Smooth muscle cell (in vitro differentiated cells): ENCODE data around the gene CCNL2. TPM values are rescaled to one million over a fixed set of nuclear protein-coding genes. Genes with fewer than 3 reads are reported as not detected.
"Not testable (repeated sequence)": the region's sequence is repeated elsewhere in the genome, so short reads cannot be mapped to it uniquely, and the experiment has no call there.

ENCODE experiments used
- DNase-seq: peaks from one replicate; lab custom pipeline; 2025; ENCODE audit not compliant: unreplicated experiment; lab: John Stamatoyannopoulos, UW
- H2AFZ ChIP-seq: fragments of 200-600 bp; sonication (generic); 2 replicates; pipeline ENCODE4 v1.6.0; 2016; ENCODE audit warnings: antibody characterized with exemption, low read depth, mild to moderate bottlenecking
- H3F3A ChIP-seq: fragments of 200-600 bp; sonication (generic); 2 replicates; pipeline ENCODE4 v1.6.0; 2017; ENCODE audit warnings: antibody characterized with exemption, low read depth
- H3K27ac ChIP-seq: fragments of 200-600 bp; sonication (generic); 2 replicates; pipeline ENCODE4 v1.5.1; 2016; ENCODE audit warnings: low read depth, mild to moderate bottlenecking
- H3K27me3 ChIP-seq: fragments of 200-600 bp; sonication (generic); 2 replicates; pipeline ENCODE4 v1.6.1; 2016; ENCODE audit warnings: low read depth, mild to moderate bottlenecking
- H3K36me3 ChIP-seq: fragments of 200-600 bp; sonication (generic); 2 replicates; pipeline ENCODE4 v1.5.1; 2016; ENCODE audit warnings: low read depth
- H3K4me1 ChIP-seq: fragments of 200-600 bp; sonication (generic); 2 replicates; pipeline ENCODE4 v1.5.1; 2016; ENCODE audit warnings: low read depth
- H3K4me2 ChIP-seq: fragments of 200-600 bp; sonication (generic); 2 replicates; pipeline ENCODE4 v1.6.0; 2016; ENCODE audit warnings: mild to moderate bottlenecking
- H3K4me3 ChIP-seq: fragments of 200-600 bp; sonication (generic); 2 replicates; pipeline ENCODE4 v1.5.1; 2016; ENCODE audit warnings: mild to moderate bottlenecking
- H3K79me2 ChIP-seq: fragments of 200-600 bp; sonication (generic); 2 replicates; pipeline ENCODE4 v1.6.0; 2016; ENCODE audit warnings: low read depth, mild to moderate bottlenecking
- H3K9ac ChIP-seq: fragments of 200-600 bp; sonication (generic); 2 replicates; pipeline ENCODE4 v1.6.0; 2016; ENCODE audit warnings: low read depth
- H3K9me3 ChIP-seq: fragments of 200-600 bp; sonication (generic); replicated peaks from 2 replicates; pipeline ENCODE4 v1.5.1; 2016; ENCODE audit warnings: low read depth
- H4K20me1 ChIP-seq: fragments of 200-600 bp; sonication (generic); 2 replicates; pipeline ENCODE4 v1.6.0; 2016; ENCODE audit warnings: low read depth
- WGBS: methylation state at CpG from one replicate; pipeline ENCODE4 v1.1.7; 2016; ENCODE audit warnings: low lambda C conversion rate; 5-methylcytosine and 5-hydroxymethylcytosine counted together
- polyA plus RNA-seq: library from polyadenylated mRNA; unstranded; fragments of >200 nt; fragmentation: Nextera tagmentation; extraction: Ambion mirVana; gene quantifications from 2 replicates; pipeline ENCODE4 v1.2.1, GENCODE V29; 2016
- total RNA-seq: library from RNA; depleted of rRNA; stranded (reverse); fragments of >200 nt; gene quantifications from 2 replicates; pipeline ENCODE4 v1.2.3, GENCODE V29; 2014
- TF ChIP-seq, protein P1 (sequence below): fragments of 200-600 bp; sonication (generic); IDR thresholded peaks from 2 replicates; pipeline ENCODE4 v1.5.1; 2017; ENCODE audit warnings: borderline replicate concordance, mild to moderate bottlenecking, antibody characterized with exemption; ENCODE audit not compliant: insufficient read depth, poor library complexity, severe bottlenecking

CCNL2 gene
- total and polyA plus RNA-seq, 2 experiments from 2014 or later, result 144 to 180 TPM

DNA sequence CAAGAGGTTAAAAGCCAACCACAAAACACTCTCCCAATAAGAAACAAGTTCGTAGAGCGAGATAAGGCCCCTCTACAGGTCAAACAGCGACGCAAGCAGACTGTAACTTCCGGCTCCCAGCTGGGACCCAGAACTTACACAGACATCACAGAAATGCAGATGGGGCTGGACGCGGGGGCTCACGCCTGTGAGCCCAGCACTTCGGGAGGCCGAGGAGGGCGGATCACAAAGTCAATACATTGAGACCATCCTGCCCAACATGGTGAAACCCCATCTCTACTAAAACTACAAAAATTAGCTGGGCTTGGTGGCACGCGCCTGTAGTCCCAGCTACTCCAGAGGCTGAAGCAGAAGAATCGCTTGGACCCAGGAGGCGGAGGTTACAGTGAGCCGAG is 11.1 kb downstream of the CCNL2 start:
- Histone ChIP-seq H3K27ac (no peak overlapping the region), H3K36me3 (peaks cover 27% of the 10 kb centered on the region), H3K79me2 (peaks cover 16% of the 10 kb centered on the region), H3K9ac (no peak overlapping the region), H3K4me1 (no peaks in the 10 kb centered on the region), H3F3A (no peaks in the 10 kb centered on the region), H3K4me3 (no peak overlapping the region), H2AFZ (no peak overlapping the region), H3K27me3 (no peaks in the 10 kb centered on the region), H3K9me3 (no peaks in the 10 kb centered on the region), H3K4me2 (no peak overlapping the region), H4K20me1 (peaks cover 18% of the 10 kb centered on the region)
- 98% methylated on average over 16 of the region's 16 CpGs for WGBS
- no peak for DNase-seq
- TF ChIP-seq, protein P1, sequence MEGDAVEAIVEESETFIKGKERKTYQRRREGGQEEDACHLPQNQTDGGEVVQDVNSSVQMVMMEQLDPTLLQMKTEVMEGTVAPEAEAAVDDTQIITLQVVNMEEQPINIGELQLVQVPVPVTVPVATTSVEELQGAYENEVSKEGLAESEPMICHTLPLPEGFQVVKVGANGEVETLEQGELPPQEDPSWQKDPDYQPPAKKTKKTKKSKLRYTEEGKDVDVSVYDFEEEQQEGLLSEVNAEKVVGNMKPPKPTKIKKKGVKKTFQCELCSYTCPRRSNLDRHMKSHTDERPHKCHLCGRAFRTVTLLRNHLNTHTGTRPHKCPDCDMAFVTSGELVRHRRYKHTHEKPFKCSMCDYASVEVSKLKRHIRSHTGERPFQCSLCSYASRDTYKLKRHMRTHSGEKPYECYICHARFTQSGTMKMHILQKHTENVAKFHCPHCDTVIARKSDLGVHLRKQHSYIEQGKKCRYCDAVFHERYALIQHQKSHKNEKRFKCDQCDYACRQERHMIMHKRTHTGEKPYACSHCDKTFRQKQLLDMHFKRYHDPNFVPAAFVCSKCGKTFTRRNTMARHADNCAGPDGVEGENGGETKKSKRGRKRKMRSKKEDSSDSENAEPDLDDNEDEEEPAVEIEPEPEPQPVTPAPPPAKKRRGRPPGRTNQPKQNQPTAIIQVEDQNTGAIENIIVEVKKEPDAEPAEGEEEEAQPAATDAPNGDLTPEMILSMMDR, result no peak

DNA sequence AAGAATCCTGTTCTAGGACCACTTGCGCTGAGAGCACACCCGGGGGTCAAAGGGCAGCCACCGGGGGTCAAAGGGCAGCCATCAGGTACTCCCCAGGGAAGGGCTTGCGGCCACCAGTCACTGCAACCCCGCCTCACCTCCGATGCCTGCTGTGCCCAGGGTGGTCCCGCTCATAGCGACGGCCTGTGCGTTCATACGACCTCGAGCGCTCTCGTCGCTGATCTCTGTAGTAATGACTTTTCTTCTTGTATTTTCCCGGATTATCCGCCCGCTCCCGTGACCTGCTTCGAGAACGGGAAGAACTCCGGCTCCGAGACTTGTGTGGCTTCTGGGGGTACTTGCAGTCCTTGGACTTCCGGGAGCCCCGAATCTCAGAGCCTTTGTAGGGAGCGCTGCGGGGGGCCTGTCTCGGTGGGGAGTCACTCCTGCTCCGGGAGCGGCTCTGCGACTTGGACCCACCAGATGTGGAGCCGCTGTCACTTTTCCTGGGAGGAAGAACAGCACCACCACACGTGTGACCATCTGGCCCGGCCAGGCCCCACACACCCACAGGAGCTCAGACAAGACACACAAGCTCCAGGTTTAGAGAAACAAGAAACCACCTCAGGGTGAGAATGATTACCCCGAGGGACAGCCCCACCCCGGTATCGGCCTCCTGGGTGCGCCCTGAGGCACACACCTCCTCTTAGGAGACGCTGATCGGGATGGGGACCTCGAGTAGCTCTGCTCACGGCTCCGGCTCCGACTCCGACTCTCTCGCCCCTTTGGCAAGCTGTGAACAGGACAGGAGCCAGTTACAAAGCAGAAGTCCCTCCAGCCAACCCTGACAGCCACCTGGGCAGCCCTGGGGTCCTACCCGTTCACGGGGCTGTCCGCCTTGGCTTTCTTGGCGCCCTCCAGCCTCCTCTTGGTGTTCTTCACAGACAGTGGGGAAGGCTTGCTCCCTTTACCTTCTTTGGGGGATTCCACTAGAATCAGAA is 11.7 kb downstream of the CCNL2 start:
- WGBS, result 96% methylated on average over 50 of the region's 50 CpGs
- Histone ChIP-seq H3K27me3 (no peaks in the 10 kb centered on the region), H3K36me3 (peaks cover 25% of the 10 kb centered on the region), H3K9me3 (no peaks in the 10 kb centered on the region), H3K4me2 (no peak overlapping the region), H3K4me3 (no peak overlapping the region), H4K20me1 (peaks cover 11% of the 10 kb centered on the region), H2AFZ (no peak overlapping the region), H3K27ac (no peak overlapping the region), H3F3A (no peaks in the 10 kb centered on the region), H3K79me2 (peaks cover 12% of the 10 kb centered on the region), H3K9ac (no peak overlapping the region), H3K4me1 (no peaks in the 10 kb centered on the region)
- no peak for DNase-seq
- TF ChIP-seq, protein P1, result no peak

DNA sequence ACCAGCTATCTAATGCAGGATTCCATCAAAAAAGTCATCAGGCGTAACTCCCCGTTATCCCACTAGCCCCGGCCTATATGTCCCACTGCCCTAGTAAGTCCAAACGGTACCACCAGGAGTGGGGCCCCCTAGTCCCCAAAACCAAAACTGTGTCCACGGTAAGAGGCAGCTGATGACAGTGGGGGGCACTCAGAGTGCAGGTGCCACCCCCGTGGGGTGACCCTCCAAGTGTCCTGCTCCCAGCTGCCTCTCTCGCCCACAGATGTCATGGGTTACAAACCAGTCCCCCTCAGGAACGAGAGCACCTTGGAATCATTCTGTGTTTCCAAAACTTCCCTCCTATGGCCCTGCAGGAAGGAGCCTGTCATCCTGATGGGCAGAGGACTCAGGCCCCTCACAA is 13.2 kb downstream of the CCNL2 start:
- Histone ChIP-seq H3K9me3 (no peaks in the 10 kb centered on the region), H3K79me2 (peaks cover 7% of the 10 kb centered on the region), H3K4me1 (no peaks in the 10 kb centered on the region), H3K27me3 (no peaks in the 10 kb centered on the region), H3K9ac (no peak overlapping the region), H4K20me1 (peaks cover 5% of the 10 kb centered on the region), H3F3A (no peaks in the 10 kb centered on the region), H3K27ac (no peak overlapping the region), H3K36me3 (peaks cover 11% of the 10 kb centered on the region), H3K4me3 (no peak overlapping the region), H3K4me2 (no peak overlapping the region), H2AFZ (no peak overlapping the region)
- 98% methylated on average over 8 of the region's 8 CpGs for WGBS
- no peak for DNase-seq
- TF ChIP-seq, protein P1, result no peak

DNA sequence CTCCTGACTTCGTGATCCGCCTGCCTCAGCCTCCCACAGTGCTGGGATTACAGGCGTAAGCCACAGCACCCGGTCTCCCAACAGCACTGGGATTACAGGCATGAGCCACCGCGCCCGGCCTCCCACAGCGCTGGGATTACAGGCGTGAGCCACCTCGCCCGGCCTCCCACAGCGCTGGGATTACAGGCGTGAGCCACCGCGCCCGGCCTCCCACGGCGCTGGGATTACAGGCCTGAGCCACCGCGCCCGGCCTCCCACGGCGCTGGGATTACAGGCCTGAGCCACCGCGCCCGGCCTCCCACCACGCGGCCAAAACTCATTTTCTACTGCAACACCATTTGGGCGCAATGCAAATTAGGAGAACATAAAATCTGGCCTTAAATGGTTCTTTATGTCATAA is 13.8 kb downstream of the CCNL2 start:
- not testable (repeated sequence) for H3K79me2 ChIP-seq, H3K36me3 ChIP-seq, H3K9me3 ChIP-seq, H3F3A ChIP-seq, H3K4me2 ChIP-seq, H3K4me3 ChIP-seq, DNase-seq, H3K27me3 ChIP-seq, H3K4me1 ChIP-seq, H4K20me1 ChIP-seq, H3K27ac ChIP-seq, H2AFZ ChIP-seq, H3K9ac ChIP-seq
- 95% methylated on average over 29 of the region's 29 CpGs for WGBS
